HT-29 (cell line): ENCODE results near the gene TPRG1L. TPM values are rescaled to one million over a fixed set of nuclear protein-coding genes. Genes with fewer than 3 reads are reported as not detected.
"Not testable (repeated sequence)": the region's sequence is repeated elsewhere in the genome, so short reads cannot be mapped to it uniquely, and the experiment has no call there.

ENCODE experiments used
- DNase-seq: peaks from one replicate; pipeline ENCODE4 v3.0.0-alpha.2; 2015; ENCODE audit warnings: low spot score
- total RNA-seq: library from RNA; depleted of rRNA; stranded (reverse); fragments of >200 nt; shearing (Covaris generic); gene quantifications from 2 replicates; pipeline ENCODE4 v1.2.3, GENCODE V29; 2014

Gene TPRG1L
- total RNA-seq, 1 experiment from 2014 or later, result 43.1 TPM

- DNase-seq, result no peak
Measured at GRCh38 chr1:3609016-3609768, 15.6 kb upstream of the TPRG1L start.

DNA sequence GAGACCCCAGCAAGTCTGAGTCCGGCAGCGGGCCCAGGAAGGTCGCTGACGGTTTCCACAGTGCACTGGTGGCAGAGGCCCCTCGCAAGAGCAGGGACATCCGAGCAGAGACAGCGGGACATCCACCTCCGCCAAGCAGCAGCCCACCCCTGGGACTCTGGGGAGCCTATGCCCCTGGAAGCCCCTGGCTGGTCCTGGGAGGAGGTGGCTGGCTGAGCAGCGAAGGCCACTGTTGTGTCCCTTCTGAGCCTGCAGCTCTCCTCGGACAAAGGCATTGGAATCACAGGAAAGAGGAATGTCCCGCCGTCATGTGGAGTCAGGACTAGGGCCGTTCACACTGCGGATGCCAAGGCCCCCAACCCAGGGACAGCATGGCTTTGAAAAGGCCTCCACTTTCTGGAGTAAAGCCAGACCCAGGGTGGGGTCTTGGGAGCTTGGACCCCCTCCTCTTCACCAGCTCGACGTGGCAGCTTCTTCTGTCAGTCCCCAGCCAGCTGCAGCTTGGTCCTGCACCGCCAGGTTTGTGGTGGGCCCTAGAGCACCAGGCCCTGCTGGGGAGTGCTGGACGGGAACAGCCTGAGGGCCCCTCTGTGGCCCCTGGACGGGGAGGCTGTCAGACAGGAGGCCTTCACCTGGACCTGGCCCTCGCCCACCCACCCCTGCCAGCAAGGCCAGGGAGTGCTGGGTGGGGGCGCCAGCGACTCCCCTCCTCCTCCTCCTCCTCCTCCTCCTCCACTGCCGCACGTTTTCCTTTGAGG is 14.9 kb upstream of the TPRG1L start:
- DNase-seq, result no peak

DNA sequence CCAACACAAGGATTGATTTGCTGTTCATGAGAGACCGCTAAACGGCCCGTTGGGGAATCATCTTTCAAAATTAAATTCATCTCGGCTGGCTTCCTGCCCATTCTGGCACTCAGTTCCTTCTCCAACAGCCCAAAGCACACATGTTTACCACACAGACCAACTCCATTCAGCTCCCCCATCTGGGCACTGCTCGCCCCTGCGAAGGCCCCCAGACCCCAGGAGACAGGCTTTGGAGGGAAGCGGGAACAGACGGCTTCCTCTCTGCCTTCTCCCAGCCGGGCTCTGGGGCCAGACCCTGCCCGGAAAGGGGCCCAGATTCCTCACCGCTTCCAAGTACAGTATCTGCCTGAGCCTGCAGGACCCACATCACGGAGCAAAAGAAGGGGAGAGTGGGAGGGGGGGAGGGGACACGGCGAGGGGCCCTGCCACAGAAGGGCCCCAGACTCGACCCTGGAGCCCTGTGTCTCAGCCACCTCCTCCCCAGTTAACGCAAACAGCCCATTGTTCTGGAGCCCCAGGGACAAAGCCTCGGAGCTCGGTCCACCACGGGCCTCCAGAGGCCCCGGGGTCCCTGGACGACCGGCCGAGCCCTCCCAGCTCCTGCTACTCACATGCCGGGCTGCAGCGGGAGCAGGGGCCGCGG is 14.2 kb upstream of the TPRG1L start:
- no peak for DNase-seq

DNA sequence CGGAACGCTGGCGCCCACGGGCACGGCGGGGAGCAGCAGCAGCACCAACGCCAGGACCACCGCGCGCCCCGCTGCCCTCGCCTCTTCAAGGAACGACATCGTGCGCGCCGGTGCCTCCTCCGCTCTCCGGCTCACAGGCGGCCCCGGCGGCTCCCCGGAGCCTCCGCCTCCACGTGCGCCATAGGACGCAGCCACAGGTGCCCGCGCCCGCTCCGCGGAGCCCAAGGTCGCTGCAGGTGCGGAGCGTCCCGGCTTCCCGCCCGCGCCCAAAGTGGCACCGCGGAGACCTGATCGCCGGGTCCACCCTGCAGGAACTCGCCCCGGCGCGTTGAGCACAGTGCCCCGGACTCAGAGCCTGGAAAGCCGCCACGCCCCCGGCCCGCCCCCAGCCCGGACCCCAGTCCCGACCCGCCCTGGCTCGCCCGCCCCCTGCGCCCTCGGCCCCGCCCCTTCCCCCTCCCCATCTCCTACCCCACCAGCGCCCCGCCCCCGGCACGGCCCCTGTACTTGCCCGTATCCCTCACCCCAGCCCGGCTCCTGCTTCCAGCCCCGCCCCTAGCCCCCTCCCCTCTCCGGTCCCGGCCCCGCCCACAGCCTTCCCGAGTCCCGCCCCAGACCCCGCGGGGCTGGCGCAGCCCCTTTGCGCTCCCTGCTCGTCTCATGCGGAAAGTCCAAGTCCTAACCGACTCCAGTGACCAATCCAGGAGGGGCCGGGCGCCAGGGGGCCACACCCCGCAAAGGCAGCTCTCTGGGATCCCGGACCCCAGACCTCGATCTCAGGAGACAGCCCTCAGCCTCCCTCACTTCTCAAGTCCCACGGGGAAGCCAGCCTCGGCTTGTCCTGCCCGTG is 13.4 kb upstream of the TPRG1L start, which contains the start of gene MEGF6:
Gene MEGF6 (minus strand): TSS at position 339 of the 850 bp plus-strand sequence. CDS start 240 bp downstream, at position 99.
- DNase-seq, result peak; percentile 49

DNA sequence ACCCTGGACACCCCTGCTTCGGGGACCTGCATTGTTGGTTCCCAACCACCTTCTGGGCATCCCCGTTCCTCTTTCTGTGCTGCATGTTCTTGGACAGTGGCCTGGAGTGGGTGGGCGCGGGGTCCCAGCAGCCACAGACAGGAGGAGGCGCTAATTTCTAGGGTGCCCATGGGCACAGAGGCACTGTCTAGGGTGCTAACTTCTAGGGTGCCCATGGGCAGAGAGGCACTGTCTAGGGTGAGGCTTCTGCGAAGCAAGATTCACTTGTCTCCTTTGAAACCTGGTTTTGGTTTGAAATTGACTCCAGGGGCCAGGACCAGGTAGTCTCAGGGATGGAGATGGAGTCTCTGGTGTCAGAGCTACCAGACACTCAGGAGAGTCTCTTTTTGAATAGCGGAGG is 12.7 kb upstream of the TPRG1L start:
- DNase-seq, result no peak

- DNase-seq, result peak; percentile 48
Measured at GRCh38 chr1:3614755-3615742, 9.8 kb upstream of the TPRG1L start.

DNA sequence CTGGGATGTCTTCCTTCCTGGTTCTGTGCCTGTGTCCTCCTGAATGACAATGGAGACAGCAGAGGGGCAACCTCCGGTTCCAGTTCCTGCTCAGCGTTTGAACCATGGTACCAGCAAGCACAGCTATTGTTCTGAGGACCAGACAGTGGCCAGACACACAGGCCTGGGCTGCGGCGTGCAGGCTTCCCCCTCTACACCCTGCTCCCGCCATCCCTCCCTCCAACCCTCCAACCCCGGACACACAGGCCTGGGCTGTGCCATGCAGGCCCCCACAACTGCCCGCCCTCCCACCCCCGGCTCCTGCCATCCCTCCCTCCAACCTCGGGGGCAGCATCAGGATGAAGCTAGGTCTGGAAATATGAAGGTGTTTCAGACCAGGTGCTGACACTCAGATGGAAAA is 8.0 kb upstream of the TPRG1L start:
- no peak for DNase-seq

DNA sequence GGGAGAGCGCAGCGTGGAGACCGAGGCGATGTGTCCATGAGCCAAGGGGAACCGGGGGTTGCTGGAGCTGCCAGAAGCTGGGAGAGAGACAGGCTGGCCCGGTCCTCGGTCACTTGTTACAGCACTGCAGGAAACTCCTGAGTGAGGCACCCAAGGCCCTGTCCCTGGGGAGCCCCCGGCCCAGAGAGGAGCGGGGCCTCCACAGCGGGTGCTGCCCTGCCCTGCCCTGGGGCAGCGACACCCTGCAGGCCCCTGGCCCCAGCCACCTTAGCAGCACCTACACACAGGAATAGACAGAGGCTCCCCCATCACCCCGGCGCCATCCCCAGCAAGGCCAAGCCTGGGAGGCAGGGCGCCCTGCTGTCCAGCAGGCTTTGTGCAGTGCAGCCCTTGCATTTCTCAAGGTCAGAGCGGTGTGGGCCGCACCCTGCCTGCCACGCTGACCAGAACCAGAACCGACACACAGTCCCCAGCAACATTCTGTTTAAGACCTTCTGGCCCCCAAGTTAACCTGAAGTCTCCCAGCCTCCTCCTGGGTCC is 6.9 kb upstream of the TPRG1L start:
- no peak for DNase-seq

DNA sequence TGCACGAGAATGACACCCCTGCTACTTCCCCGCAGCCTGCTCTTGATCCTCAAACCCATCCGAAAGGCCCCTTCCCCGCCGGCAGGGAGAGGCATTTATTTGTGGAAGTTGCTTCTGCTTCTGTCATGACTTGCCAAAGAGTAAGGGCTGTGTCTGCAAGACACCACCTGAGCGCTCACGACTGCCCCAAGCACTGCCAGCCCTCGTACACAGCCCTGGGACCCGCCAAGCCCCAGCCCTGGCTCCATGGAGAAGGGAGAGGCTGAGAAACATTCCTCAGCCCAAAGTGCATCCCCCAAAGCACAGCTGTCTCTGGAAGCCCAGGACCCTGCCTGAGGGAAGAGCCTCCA is 6.3 kb upstream of the TPRG1L start:
- DNase-seq, result no peak

DNA sequence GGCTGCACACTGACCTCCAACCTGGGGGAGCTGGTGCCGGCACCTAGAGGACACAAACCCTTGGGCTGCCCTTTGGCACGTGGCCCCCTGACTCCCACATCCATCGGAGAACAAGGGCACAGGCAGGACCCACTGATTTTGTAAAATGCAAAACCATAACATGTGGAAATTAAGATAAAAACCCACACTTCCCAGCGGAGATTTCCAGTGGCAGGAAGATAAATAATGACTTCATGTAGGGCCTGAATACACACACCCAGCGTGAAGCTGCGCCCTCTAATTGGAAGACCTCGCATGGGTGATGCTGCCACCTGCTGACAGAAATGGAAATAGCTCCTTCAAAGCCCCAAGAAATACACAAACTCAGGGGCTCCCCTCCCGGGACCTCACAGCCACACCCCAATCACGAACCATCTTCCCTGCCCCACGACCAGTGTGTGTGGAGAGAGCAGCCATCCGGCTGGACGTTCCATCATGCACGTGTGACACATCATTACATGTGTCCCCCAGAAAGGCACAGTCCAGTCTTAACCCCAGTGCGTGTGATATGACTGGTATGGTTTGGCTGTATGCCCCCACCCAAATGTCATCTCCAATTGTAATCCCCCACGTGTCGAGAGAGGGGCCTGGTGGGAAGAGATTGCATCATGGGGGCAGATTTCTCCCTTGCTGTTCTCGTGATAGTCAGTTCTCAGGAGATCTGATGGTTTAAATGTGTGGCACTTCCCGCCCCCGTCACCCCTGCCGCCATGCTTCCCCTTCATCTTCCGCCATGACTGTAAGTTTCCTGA is 5.7 kb upstream of the TPRG1L start:
- peak; percentile 86 for DNase-seq

DNA sequence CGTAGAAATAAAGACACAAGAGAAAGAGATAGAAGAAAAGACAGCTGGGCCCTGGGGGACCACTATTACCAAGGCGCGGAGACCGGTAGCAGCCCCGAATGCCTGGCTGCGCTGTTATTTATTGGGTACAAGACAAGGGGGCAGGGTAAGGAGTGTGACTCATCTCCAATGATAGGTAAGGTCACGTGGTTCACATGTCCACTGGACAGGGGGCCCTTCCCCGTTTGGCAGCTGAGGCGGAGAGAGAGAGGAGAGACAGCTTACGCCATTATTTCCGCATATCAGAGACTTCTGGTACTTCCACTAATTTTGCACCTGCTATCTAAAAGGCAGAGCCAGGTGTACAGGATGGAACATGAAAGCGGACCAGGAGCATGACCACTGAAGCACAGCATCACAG is 4.1 kb upstream of the TPRG1L start:
- DNase-seq, result no peak

DNA sequence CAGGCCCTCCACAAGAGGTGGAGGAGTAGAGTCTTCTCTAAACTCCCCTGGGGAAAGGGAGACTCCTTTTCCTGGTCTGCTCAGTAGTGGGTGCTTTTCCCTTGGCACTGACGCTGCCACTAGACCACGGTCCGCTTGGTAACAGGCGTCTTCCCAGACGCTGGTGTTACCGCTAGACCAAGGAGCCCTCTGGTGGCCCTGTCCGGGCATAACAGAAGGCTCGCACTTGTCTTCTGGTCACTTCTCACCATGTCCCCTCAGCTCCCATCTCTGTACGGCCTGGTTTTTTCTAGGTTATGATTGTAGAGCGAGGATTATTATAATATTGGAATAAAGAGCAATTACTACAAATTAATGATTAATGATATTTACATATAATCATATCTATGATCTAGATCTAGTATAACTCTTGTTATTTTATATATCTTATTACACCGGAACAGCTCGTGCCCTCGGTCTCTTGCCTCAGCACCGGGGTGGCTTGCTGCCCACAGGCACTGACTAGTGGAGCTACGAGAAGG is 3.6 kb upstream of the TPRG1L start:
- DNase-seq, result peak; percentile 65

- DNase-seq, result not testable (repeated sequence)
Measured at GRCh38 chr1:3622102-3622501, 2.7 kb upstream of the TPRG1L start.

DNA sequence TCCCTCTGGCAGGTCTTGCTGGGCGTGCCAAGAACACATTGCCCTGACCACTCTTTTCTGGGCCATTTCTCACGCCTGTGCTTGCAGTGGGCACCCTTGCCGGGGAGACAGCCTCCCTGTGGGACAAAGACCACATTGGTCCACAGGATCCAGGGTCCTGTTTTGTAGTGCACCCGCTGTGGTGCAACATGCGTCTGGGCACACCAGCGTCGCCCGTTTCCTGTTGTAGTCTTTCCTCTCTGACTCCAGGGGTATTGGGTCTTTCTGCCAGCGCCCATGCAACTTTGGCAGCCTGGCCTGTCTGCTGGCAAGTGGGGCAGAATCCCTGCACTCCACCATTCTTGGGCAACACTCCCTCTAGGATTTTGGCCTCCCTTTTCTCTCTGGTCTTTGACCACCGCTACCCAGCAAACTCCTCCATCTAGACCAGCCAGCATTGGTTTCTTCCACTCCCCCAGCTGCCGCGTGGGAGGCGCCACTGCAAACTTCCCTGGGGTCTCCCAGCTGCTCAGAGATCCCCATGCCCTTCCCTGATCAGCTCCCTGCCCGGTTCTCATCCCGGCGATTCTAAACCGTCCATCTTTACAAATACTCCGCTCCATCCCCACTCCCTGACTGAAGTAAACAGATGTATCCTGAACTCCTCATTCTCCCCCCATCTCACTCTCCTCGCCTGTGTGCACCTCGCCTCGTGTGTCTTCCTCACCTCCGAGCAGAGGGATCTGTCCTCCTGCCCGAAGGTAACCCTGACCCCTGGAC is 1.2 kb upstream of the TPRG1L start:
- DNase-seq, result no peak

- peak; percentile 74 for DNase-seq
Measured at GRCh38 chr1:3625151-3625907, 514 bp downstream of the TPRG1L start.

GRCh38 chr1:3626025-3626424 is 1.2 kb downstream of the TPRG1L start:
- DNase-seq, result no peak

GRCh38 chr1:3627515-3628253 is 2.9 kb downstream of the TPRG1L start:
- DNase-seq, result no peak
